ENCODE results near the gene HDAC2.
"Not testable (repeated sequence)": the region's sequence is repeated elsewhere in the genome, so short reads cannot be mapped to it uniquely, and the experiment has no call there.

HDAC2 gene

GRCh38 chr6:113994934-113995342, 24.0 kb upstream of the HDAC2 start:
- H3K4me3 ChIP-seq (ENCODE audit: low read length), result no peak overlapping the region
- TF ChIP-seq CTCF (conservative IDR thresholded peaks at IDR 0.05; ENCODE audit: low read depth, low read length), result peak; percentile 79
- DNase-seq (ENCODE audit: low read depth), result peak; percentile 86

- TF ChIP-seq CTCF (conservative IDR thresholded peaks at IDR 0.05; ENCODE audit: low read depth, low read length), result no peak
- H3K4me3 ChIP-seq (ENCODE audit: low read length), result no peak overlapping the region
- no peak for DNase-seq (ENCODE audit: low read depth)
These were observed 18.7 kb upstream of the HDAC2 start for GRCh38 chr6:113989675-113990074.

- DNase-seq (ENCODE audit: low read depth); H3K4me3 ChIP-seq (ENCODE audit: low read length): not testable (repeated sequence)
These were observed 11.7 kb upstream of the HDAC2 start for GRCh38 chr6:113982675-113983074.

- TF ChIP-seq CTCF (conservative IDR thresholded peaks at IDR 0.05; ENCODE audit: low read depth, low read length), result no peak
- no peak for DNase-seq (ENCODE audit: low read depth)
These were observed 11.2 kb upstream of the HDAC2 start for GRCh38 chr6:113982055-113982550.

GRCh38 chr6:113980937-113981554, 10.1 kb upstream of the HDAC2 start:
- DNase-seq (ENCODE audit: low read depth), result no peak

More at GRCh38 chr6:113982055-113982550, 11.2 kb upstream of the HDAC2 start:
- H3K4me3 ChIP-seq (ENCODE audit: low read length), result no peak overlapping the region

GRCh38 chr6:113979937-113980336, 9.0 kb upstream of the HDAC2 start:
- no peak for DNase-seq (ENCODE audit: low read depth)
- TF ChIP-seq CTCF (conservative IDR thresholded peaks at IDR 0.05; ENCODE audit: low read depth, low read length), result no peak
- H3K4me3 ChIP-seq (ENCODE audit: low read length), result no peak overlapping the region

More at GRCh38 chr6:113980937-113981554, 10.1 kb upstream of the HDAC2 start:
- TF ChIP-seq CTCF (conservative IDR thresholded peaks at IDR 0.05; ENCODE audit: low read depth, low read length), result peak; percentile 76
- H3K4me3 ChIP-seq (ENCODE audit: low read length), result no peak overlapping the region

GRCh38 chr6:113978084-113978675, 7.2 kb upstream of the HDAC2 start:
- H3K4me3 ChIP-seq (ENCODE audit: low read length), result no peak overlapping the region
- TF ChIP-seq CTCF (conservative IDR thresholded peaks at IDR 0.05; ENCODE audit: low read depth, low read length), result no peak
- DNase-seq (ENCODE audit: low read depth), result no peak
